HL-60/S4 (cell line): Measurements from ENCODE around the gene PLD4.
"Not testable (repeated sequence)": the region's sequence is repeated elsewhere in the genome, so short reads cannot be mapped to it uniquely, and the experiment has no call there.

Source experiments
- in situ Hi-C: fragments of 300-500 bp; cut with MboI; formaldehyde crosslinking; loops from 2 replicates; pipeline ENCODE4 v1.14.3; 2022; ENCODE audit warnings: low sequenced_read_pairs

PLD4 gene

GRCh38 chr14:104939666-104940410, 15.2 kb downstream of the PLD4 start:
- in situ Hi-C loops, result no loop called here

- in situ Hi-C loops, result no loop called here
These were observed 16.0 kb downstream of the PLD4 start for GRCh38 chr14:104940526-104941150.

GRCh38 chr14:104941508-104942365, 17.1 kb downstream of the PLD4 start:
- in situ Hi-C loops, result no loop called here

GRCh38 chr14:104942586-104942985, 17.9 kb downstream of the PLD4 start:
- in situ Hi-C loops, result no loop called here

GRCh38 chr14:104943216-104944015, 18.7 kb downstream of the PLD4 start:
- in situ Hi-C loops, result not testable (repeated sequence)

GRCh38 chr14:104944016-104944308, 19.3 kb downstream of the PLD4 start:
- in situ Hi-C loops, result not testable (repeated sequence)

- in situ Hi-C loops, result not testable (repeated sequence)
These were observed 19.9 kb downstream of the PLD4 start for GRCh38 chr14:104944436-104945205.

- in situ Hi-C loops, result not testable (repeated sequence)
These were observed 20.6 kb downstream of the PLD4 start for GRCh38 chr14:104945266-104945665.

GRCh38 chr14:104945986-104946965, 21.6 kb downstream of the PLD4 start:
- in situ Hi-C loops, result not testable (repeated sequence)

- in situ Hi-C loops, result not testable (repeated sequence)
These were observed 22.5 kb downstream of the PLD4 start for GRCh38 chr14:104947201-104947600.

- in situ Hi-C loops, result not testable (repeated sequence)
These were observed 23.4 kb downstream of the PLD4 start for GRCh38 chr14:104947881-104948735.

- in situ Hi-C loops, result no loop called here
These were observed 24.0 kb downstream of the PLD4 start for GRCh38 chr14:104948736-104949031.

GRCh38 chr14:104949406-104949955, 24.8 kb downstream of the PLD4 start:
- in situ Hi-C loops, result not testable (repeated sequence)

- in situ Hi-C loops, result no loop called here
These were observed 25.3 kb downstream of the PLD4 start for GRCh38 chr14:104950021-104950420.

- in situ Hi-C loops, result not testable (repeated sequence)
These were observed 26.0 kb downstream of the PLD4 start for GRCh38 chr14:104950701-104951100.

GRCh38 chr14:104951863-104952657, 27.4 kb downstream of the PLD4 start:
- in situ Hi-C loops, result not testable (repeated sequence)

- in situ Hi-C loops, result no loop called here
These were observed 28.4 kb downstream of the PLD4 start for GRCh38 chr14:104953097-104953496.
